ENCODE data around the gene MORN4. TPM values are rescaled to one million over a fixed set of nuclear protein-coding genes. Genes with fewer than 3 reads are reported as not detected.
"Not testable (repeated sequence)": the region's sequence is repeated elsewhere in the genome, so short reads cannot be mapped to it uniquely, and the experiment has no call there.

MORN4 gene
- total RNA-seq, 1 donor from 2014 or later = 5.4 TPM

DNA sequence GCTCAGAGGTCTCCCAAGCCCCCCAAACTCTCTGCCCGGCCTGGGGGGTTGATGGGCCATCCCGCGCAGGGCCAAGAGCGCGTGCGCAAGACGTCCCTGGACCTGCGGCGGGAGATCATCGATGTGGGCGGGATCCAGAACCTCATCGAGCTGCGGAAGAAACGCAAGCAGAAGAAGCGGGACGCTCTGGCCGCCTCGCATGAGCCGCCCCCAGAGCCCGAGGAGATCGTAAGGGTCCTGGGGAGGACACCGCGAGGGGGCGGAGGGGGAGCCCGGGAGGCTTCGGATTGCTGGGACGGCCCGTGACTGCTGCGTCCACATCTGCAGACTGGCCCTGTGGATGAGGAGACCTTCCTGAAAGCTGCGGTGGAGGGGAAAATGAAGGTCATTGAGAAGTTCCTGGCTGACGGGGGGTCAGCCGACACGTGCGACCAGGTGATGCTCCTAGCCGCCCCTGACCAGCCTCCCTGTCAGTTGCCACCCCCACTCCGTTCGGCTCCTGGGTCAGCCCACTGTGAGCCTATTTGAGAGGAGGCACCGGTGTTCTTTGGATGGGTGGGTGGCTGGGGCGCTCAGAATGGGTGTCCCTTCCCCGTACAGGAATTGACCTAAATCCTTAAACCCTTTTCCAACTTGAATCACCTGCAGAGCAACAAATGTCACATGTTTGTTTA is 55.0 kb downstream of the MORN4 start:
- no peaks in the 10 kb centered on the region for H3K27me3 ChIP-seq (ENCODE audit: low read depth)
- no peaks in the 10 kb centered on the region for H3K9me3 ChIP-seq
- DNase-seq = no peak
- intact Hi-C loops (cut with DNase I) = no loop called here
- H3K4me3 ChIP-seq = no peak overlapping the region
- no peaks in the 10 kb centered on the region for H3K36me3 ChIP-seq
- no peak for ATAC-seq
- H3K27ac ChIP-seq = no peak overlapping the region
- H3K4me1 ChIP-seq = no peaks in the 10 kb centered on the region
- TF ChIP-seq, protein P1, sequence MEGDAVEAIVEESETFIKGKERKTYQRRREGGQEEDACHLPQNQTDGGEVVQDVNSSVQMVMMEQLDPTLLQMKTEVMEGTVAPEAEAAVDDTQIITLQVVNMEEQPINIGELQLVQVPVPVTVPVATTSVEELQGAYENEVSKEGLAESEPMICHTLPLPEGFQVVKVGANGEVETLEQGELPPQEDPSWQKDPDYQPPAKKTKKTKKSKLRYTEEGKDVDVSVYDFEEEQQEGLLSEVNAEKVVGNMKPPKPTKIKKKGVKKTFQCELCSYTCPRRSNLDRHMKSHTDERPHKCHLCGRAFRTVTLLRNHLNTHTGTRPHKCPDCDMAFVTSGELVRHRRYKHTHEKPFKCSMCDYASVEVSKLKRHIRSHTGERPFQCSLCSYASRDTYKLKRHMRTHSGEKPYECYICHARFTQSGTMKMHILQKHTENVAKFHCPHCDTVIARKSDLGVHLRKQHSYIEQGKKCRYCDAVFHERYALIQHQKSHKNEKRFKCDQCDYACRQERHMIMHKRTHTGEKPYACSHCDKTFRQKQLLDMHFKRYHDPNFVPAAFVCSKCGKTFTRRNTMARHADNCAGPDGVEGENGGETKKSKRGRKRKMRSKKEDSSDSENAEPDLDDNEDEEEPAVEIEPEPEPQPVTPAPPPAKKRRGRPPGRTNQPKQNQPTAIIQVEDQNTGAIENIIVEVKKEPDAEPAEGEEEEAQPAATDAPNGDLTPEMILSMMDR (IDR thresholded peaks at IDR 0.05) = no peak

DNA sequence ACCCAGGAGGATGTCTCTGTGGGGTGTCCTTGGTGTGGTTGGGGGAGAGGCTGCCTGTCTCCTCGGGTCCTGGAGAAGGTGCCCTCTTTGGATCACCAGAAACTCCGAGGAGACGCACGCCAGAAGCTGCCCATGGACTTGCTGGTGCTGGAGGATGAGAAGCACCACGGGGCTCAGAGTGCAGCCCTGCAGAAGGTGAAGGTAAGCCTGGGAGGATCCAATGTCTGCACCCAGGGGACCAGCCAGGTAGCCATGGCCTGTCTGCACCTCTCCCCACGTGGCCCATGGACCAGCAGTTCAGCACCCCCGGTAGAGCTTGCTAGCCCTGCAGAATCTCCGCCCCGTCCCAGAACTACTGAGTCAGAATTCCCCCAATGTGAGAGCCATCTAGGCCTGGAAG is 55.6 kb downstream of the MORN4 start:
- TF ChIP-seq, protein P1 (IDR thresholded peaks at IDR 0.05) = no peak
- no peak overlapping the region for H3K27ac ChIP-seq
- intact Hi-C loops (cut with DNase I) = no loop called here
- no peak for DNase-seq
- no peaks in the 10 kb centered on the region for H3K27me3 ChIP-seq (ENCODE audit: low read depth)
- ATAC-seq = no peak
- H3K36me3 ChIP-seq = no peaks in the 10 kb centered on the region
- peaks cover under 1% of the 10 kb centered on the region for H3K4me1 ChIP-seq
- no peak overlapping the region for H3K4me3 ChIP-seq
- H3K9me3 ChIP-seq = no peaks in the 10 kb centered on the region

DNA sequence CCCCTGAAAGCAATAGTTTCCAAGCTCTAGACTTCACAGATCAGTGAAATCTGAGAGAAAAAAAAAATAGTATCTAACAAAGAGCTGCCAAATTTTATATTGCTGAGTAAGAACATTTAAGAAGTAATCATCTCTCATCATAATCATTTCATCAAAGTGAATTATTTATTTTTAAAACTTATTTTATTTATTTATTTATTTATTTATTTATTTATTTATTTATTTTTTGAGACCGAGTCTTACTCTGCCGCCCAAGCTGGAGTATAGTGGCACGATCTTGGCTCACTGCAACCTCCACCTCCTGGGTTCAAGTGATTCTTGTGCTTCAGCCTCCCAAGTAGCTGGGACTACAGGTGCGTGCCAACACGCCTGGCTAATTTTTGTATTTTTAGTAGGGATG is 56.8 kb downstream of the MORN4 start:
- H3K4me1 ChIP-seq; H3K27me3 ChIP-seq (ENCODE audit: low read depth); H3K9me3 ChIP-seq; intact Hi-C loops (cut with DNase I); H3K4me3 ChIP-seq; DNase-seq; H3K36me3 ChIP-seq; H3K27ac ChIP-seq; ATAC-seq: not testable (repeated sequence)

DNA sequence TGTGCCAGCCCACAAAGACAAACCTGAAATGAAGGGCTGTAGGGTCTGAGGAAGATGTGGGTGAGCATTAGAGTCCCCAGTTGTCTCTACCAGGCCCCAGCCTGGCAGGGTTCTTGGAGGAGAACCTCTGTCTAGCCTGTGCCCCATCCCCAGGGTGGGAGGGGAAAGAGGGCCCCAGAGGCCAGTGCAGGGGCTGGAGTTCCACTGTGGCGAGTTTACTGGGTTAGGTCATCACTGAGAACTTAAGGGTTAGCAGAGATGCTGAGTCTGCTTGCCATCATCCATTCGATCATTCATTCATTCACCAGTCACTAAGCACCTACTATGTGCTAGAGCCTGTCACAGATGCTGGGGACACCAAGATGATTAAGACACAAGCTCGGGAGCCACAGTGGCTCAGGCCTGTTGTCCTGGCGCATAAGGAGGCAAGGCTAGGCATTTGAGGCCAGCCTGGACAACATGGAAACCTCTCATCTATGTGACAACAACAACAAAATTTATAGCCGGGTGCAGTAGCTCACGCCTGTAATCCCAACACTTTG is 58.1 kb downstream of the MORN4 start:
- no peak for DNase-seq
- ATAC-seq = no peak
- TF ChIP-seq, protein P1 (IDR thresholded peaks at IDR 0.05) = no peak
- no peak overlapping the region for H3K4me3 ChIP-seq
- H3K36me3 ChIP-seq = peaks cover 16% of the 10 kb centered on the region
- H3K9me3 ChIP-seq = no peaks in the 10 kb centered on the region
- intact Hi-C loops (cut with DNase I) = no loop called here
- H3K4me1 ChIP-seq = peaks cover 9% of the 10 kb centered on the region
- H3K27ac ChIP-seq = peak overlapping the region; percentile 12
- H3K27me3 ChIP-seq (ENCODE audit: low read depth) = no peaks in the 10 kb centered on the region

DNA sequence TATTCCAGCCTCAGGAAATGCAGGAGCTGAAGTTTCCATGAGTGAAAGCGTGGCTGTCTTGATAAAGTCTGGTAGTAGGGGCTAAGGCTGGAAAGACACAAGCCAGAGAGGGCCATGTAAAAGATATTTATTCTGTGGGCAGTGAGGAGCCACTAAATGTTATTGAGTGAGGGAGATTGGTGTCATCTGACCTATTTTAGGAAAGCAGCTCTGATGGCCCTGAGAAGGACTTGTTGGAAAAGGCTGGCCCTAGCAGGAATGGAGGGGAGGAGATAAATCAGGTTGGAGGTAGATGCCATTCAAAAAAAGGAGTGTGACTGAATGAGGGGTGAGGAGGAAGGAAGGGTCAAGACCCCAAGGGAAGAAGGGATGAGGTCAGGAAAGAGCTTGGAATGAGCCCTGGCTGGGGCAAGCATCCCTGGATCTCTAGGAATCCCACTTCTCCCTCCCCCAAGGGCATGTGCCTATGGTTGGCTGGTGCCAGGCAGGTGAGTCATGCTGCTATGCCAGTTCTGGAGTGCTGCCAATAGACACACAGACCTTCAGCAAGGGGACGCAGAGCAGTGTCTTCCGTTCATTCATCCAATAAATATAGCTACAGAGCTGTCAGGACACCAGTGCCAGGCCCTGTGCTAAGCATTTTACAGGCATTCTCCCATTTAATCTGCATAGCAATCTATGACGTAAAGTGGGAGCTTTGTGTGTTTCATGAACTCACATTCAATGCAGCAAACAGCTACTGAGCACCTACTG is 58.8 kb downstream of the MORN4 start:
- Histone ChIP-seq H3K4me3 (no peak overlapping the region), H3K36me3 (peaks cover 22% of the 10 kb centered on the region), H3K27ac (peak overlapping the region; percentile 12), H3K9me3 (no peaks in the 10 kb centered on the region), H3K27me3 (ENCODE audit: low read depth) (no peaks in the 10 kb centered on the region), H3K4me1 (peaks cover 9% of the 10 kb centered on the region)
- DNase-seq (peak; percentile 75), ATAC-seq (peak; percentile 74 to 78)
- TF ChIP-seq, protein P1 (IDR thresholded peaks at IDR 0.05) = no peak
- intact Hi-C loops (cut with DNase I) = no loop called here

DNA sequence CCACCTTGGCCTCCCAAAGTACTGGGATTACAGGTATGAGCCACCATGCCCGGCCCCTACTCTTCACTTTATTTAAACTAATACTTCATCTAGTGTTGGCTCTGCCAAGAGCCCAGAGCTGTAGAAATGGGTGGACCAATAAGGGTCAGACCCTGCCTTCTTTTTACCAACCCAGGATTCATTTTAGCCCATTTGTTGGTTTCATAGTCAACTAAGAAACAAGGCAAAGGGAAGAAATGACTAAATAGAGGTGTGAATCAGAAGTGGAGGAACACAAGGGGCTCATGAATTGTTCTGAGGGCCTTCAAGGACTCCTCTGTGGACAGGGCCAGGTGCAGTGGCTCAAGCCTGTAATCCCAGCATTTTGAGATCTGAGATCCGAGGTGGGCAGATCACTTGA is 59.6 kb downstream of the MORN4 start:
- peaks cover 31% of the 10 kb centered on the region for H3K36me3 ChIP-seq

More for the DNA sequence above, 59.6 kb downstream of the MORN4 start:
- intact Hi-C loops (cut with DNase I) = no loop called here
- TF ChIP-seq, protein P1 (IDR thresholded peaks at IDR 0.05) = no peak
- ATAC-seq (no peak), DNase-seq (no peak)
- Histone ChIP-seq H3K4me3 (no peak overlapping the region), H3K4me1 (peaks cover 9% of the 10 kb centered on the region), H3K27me3 (ENCODE audit: low read depth) (no peaks in the 10 kb centered on the region), H3K27ac (no peak overlapping the region), H3K9me3 (no peaks in the 10 kb centered on the region)
